Mammary epithelial cell (primary cell): ENCODE data around the gene FBXL17.

Source experiments
- CTCF ChIP-seq, 2 donors: IDR thresholded peaks in 1 of 2; conservative IDR thresholded peaks in 1 of 2; 2 replicates each; pipeline ENCODE4 v1.5.1; 2011 to 2012; ENCODE audit warnings: inconsistent platforms in 2 of 2, low read length in 2 of 2, mild to moderate bottlenecking in 2 of 2, control low read depth in 1 of 2, low read depth in 1 of 2; ENCODE audit not compliant: insufficient read depth in 1 of 2; ENCODE audit errors: extremely low read depth in 1 of 2
- EZH2 ChIP-seq: IDR thresholded peaks from 2 replicates; pipeline ENCODE4 v1.6.1; 2012; ENCODE audit warnings: low read length, inconsistent platforms, borderline replicate concordance

GRCh38 chr5:107955321-107955720 lies 426.6 kb downstream of the FBXL17 start:
- TF ChIP-seq CTCF (conservative IDR thresholded peaks at IDR 0.05 in 1 of 2, IDR thresholded peaks at IDR 0.05 in 1 of 2; ENCODE audit: extremely low read depth in 1 of 2, insufficient read depth in 1 of 2, low read depth in 1 of 2, low read length in 2 of 2) (no peak), EZH2 (no peak)
